Measurements from ENCODE around the gene ARHGEF28.

DNA sequence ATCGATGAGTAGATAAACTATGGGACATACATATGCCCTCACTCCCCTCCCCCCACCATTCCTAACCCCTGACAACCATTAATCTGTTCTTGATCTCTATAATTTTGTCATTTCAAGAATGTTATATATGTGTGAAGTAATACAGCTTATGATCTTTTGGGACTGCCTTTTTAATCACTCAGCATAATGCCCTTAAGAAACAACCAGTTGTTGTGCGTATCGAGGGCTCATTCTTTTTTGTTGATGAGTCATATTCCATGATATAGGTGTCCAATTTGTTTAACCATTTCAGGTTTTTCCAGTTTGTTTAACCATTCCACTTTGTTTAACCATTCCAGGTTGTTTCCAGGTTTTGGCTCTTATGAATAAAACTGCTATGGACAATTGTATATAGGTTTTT is 75.6 kb downstream of the ARHGEF28 start:
- TF ChIP-seq, protein P1, sequence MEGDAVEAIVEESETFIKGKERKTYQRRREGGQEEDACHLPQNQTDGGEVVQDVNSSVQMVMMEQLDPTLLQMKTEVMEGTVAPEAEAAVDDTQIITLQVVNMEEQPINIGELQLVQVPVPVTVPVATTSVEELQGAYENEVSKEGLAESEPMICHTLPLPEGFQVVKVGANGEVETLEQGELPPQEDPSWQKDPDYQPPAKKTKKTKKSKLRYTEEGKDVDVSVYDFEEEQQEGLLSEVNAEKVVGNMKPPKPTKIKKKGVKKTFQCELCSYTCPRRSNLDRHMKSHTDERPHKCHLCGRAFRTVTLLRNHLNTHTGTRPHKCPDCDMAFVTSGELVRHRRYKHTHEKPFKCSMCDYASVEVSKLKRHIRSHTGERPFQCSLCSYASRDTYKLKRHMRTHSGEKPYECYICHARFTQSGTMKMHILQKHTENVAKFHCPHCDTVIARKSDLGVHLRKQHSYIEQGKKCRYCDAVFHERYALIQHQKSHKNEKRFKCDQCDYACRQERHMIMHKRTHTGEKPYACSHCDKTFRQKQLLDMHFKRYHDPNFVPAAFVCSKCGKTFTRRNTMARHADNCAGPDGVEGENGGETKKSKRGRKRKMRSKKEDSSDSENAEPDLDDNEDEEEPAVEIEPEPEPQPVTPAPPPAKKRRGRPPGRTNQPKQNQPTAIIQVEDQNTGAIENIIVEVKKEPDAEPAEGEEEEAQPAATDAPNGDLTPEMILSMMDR (IDR thresholded peaks at IDR 0.05), result no peak
- no peak for TF ChIP-seq POLR2A (IDR thresholded peaks at IDR 0.05)

All from right lobe of liver (tissue), 4 donors.